Fibroblast of skin of abdomen (primary cell): ENCODE results near the gene HBA2. TPM values are rescaled to one million over a fixed set of nuclear protein-coding genes. Genes with fewer than 3 reads are reported as not detected.
"Not testable (repeated sequence)": the region's sequence is repeated elsewhere in the genome, so short reads cannot be mapped to it uniquely, and the experiment has no call there.

Source experiments
- DNase-seq: peaks from one replicate; pipeline ENCODE4 v3.0.0-alpha.2; 2013
- polyA plus RNA-seq, 2 experiments: library from polyadenylated mRNA; unstranded; fragments of 120-200 nt; gene quantifications; one replicate each; pipeline ENCODE4 v1.2.1, GENCODE V29; 2013; ENCODE audit not compliant: insufficient read length in 2 of 2

Gene HBA2
- polyA plus RNA-seq (2013, experiment 1 of 2; ENCODE audit: insufficient read length), result 10.9 TPM
- polyA plus RNA-seq (2013, experiment 2 of 2; ENCODE audit: insufficient read length), result 20.3 TPM

DNA sequence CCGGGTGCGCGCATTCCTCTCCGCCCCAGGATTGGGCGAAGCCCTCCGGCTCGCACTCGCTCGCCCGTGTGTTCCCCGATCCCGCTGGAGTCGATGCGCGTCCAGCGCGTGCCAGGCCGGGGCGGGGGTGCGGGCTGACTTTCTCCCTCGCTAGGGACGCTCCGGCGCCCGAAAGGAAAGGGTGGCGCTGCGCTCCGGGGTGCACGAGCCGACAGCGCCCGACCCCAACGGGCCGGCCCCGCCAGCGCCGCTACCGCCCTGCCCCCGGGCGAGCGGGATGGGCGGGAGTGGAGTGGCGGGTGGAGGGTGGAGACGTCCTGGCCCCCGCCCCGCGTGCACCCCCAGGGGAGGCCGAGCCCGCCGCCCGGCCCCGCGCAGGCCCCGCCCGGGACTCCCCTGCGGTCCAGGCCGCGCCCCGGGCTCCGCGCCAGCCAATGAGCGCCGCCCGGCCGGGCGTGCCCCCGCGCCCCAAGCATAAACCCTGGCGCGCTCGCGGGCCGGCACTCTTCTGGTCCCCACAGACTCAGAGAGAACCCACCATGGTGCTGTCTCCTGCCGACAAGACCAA lies at the start of gene HBA2:
TSS of gene HBA2 (plus strand) at position 503 of the 568 bp plus-strand sequence. CDS start at position 540, 37 bp downstream.
- not testable (repeated sequence) for DNase-seq

GRCh38 chr16:123558-124350 lies 48.9 kb upstream of the HBA2 start:
- not testable (repeated sequence) for DNase-seq

DNA sequence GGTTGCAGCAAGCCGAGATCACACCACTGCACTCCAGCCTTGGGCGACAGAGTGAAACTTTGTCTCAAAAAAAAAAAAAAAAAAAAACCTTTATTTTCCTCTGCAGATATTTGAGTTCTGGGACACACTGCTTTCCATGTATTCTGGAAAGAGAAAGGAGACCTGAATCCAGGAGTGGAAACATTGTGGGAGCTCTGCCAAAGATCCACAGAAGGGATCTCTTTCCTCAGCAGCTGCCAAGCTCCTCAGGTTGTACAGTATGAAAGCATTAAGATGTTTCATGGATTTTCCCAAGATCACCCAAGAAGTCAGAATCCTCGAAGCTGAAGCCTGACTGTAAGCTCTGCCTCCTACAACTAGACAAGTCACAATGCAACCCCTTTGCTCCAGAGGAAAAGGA lies 47.7 kb upstream of the HBA2 start:
- DNase-seq, result no peak

DNA sequence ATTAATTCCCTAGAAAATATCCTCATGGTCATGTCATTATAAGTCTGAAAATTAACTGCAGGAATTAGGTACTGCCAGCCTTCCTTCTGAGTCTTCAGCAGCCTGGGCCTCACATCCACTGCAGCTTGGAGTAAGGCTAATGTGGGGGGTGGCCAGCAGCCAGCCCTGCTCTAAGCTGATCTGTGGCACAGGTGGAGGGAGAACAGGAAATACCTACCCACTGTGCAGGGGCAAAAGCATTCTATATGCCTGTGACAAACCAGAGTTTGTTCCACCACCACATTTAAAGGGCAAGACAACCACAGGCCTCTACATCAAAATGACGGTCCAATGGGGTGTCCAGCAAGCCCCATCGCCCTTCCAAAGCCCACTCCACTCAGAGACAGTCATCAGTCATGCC lies 43.6 kb upstream of the HBA2 start:
- DNase-seq, result no peak

DNA sequence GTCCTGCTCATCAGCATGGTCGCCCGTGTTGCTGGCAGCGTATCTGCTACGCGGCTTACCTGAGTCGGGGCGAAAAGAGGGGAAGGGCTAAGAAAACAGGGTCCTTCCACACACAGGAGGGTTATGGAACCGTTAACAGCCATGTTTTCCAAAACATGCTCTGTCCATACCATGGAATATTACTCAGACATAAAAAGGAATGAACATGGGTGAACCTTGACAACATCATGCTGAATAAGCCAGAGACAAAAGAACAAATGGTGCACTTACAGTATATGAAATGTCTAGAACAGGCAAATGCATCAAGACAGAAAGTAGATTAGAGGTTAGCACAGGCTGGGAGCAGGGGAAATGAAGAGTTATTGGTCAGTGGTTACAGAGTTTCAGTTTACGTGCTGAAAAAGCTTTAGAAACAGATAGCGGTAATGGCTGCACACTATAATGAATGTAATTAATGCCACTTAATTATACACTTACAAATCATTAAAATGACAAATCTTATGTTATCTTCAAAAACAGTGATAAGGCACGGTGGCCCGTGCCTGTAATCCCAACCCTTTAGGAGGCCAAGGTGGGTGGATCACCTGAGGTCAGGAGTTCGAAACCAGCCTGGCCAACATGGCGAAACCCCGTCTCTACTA lies 42.0 kb upstream of the HBA2 start:
- no peak for DNase-seq

- no peak for DNase-seq
These were observed 40.6 kb upstream of the HBA2 start for GRCh38 chr16:132120-132519.

DNA sequence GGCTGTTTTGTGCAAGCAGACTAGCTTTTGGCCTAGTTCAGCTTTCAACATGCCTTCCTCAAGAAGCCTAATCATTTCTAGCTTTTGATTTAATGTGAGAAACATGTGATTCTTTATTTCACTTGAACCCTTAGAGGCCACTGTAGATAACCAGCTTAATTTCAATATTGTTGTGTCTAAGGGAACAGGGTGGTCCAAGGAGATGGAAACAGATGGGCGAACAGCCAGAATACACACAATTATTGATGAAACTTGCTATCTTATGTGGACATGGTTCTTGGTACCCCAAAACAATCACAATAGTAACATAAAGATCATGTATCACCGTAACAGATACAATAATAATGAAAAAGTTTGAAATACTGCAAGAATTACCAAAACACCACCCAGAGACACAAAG lies 39.0 kb upstream of the HBA2 start:
- DNase-seq, result no peak

- peak; percentile 12 for DNase-seq
These were observed 34.6 kb upstream of the HBA2 start for GRCh38 chr16:138049-138417.

GRCh38 chr16:140175-140857 lies 32.4 kb upstream of the HBA2 start:
- DNase-seq, result no peak

DNA sequence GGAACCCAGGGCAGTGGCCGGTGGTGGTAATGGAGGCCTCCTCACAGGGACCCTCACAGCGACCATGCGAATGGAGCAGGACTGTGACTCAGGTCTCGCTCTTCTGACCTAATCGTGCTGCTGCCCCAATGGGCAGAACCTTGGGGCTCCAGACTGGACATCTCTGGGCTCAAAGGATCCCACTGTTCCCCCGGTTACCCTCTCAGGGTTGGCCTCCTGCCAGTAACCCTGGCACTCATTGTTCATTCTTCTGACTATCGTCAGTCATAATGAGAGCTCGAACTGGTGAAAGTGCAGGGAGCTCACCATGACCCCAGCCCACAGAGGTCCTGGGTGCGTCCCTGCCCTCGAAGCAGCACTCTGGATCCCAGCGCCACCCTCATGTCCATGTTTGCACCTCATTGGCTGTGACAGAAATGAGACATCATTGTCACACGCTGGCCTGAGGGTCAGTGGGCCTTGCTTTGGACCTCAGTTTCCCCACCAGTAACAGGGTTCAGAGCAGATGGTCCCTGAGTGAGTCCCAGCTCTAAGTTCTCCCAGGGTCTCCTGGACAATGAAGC lies 30.2 kb upstream of the HBA2 start:
- DNase-seq, result no peak

DNA sequence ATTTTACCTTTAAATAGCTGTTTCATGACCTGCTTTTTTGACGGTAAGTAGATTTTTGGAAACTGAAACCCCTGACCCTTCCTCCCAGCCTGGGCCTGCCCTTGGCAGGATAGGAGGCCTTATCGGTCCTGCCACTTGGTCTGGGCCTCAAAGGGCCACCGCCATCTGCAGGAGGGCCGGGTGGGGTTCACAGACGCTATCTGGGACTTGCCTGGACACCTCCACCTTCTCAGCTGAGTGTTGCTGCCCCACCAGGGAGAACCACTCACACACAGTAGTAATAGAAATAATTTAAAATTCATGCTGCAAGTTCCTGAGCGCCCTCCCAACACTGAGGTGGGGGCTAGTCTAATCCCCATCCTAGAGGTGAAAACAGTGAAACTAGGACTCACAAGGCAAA lies 29.6 kb upstream of the HBA2 start:
- DNase-seq, result no peak

GRCh38 chr16:143456-143855 lies 29.2 kb upstream of the HBA2 start:
- DNase-seq, result no peak

DNA sequence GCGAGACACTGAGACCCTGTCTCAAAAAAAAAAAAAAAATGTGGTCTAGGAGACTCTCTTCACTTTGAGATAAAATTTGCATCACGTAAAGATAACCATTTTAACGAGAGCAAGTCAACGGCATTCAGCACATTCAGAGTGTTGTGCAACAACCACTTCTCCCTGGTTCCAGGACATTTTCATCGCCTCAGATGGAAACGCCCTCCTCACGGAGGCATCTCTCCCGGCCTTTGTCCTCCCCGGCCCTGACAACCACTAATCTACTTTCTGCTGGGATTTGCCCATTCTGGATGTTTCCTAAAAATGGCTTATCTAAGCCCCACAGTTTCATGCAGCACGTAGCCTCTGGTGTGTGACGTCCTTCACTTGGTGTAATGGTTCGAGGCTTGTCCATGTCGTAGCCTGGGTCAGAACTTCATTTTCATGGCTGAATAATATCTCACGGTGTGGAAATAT lies 27.9 kb upstream of the HBA2 start:
- no peak for DNase-seq

DNA sequence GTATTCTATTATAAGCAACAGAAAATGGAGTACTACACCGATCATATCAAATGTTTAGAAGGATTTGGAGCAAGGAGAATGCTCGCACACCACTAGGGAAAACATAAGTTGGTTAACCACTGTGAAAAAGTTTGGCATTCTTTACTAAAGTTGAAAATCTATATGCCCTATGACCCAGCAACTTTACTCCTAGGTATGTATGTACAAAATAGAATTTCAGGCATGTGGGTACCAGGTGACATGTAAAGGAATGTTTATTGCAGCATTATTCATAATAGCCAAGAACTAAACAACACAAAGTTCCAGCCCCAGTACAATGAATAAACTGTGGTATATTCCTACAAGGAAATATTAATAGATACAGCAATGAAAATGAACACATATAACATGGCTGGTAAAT lies 26.0 kb upstream of the HBA2 start:
- no peak for DNase-seq

- DNase-seq, result no peak
These were observed 23.5 kb upstream of the HBA2 start for GRCh38 chr16:149024-149660.

DNA sequence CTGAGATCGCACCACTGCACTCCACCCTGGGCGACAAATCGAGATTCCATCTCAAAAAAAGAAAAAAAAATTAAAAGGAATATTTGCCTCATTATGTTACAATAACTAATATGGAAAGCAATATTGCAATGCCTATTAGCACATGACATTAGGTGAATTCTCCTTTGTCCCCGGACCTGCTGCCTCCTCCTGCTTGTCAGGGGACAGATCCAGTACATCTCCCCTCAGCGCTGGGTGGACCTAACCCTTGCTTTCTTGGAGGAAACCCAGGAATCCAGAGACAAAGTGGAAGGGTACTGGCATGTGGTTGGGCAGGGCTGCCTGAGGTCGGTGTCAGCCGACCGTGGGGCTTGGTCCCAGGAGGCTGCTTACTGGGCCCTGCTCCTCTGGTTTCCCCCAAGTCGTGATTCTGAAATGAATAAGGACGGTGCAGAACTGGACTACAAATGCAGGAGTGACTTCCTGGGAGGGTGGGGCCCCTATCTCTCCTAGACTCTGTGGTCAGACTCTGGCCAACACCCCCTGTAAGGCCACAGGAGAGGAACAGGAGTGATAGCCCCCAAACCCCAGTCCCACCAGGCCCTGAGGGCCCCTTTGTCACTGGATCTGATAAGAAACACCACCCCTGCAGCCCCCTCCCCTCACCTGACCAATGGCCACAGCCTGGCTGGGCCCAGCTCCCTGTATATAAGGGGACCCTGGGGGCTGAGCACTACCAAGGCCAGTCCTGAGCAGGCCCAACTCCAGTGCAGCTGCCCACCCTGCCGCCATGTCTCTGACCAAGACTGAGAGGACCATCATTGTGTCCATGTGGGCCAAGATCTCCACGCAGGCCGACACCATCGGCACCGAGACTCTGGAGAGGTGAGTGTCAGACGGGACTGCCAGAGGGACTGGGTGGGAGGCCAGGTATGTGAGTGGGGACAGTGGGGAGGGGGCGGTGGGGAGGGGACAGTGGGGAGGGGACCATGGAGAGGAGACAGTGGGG lies 20.2 kb upstream of the HBA2 start, which contains the start of gene HBZ:
TSS of gene HBZ (plus strand) at position 504 of the 988 bp plus-strand sequence. CDS start at position 770, 266 bp downstream.
- DNase-seq, result no peak

GRCh38 chr16:153129-153521 lies 19.6 kb upstream of the HBA2 start:
- not testable (repeated sequence) for DNase-seq

- not testable (repeated sequence) for DNase-seq
These were observed 19.0 kb upstream of the HBA2 start for GRCh38 chr16:153550-154216.

DNA sequence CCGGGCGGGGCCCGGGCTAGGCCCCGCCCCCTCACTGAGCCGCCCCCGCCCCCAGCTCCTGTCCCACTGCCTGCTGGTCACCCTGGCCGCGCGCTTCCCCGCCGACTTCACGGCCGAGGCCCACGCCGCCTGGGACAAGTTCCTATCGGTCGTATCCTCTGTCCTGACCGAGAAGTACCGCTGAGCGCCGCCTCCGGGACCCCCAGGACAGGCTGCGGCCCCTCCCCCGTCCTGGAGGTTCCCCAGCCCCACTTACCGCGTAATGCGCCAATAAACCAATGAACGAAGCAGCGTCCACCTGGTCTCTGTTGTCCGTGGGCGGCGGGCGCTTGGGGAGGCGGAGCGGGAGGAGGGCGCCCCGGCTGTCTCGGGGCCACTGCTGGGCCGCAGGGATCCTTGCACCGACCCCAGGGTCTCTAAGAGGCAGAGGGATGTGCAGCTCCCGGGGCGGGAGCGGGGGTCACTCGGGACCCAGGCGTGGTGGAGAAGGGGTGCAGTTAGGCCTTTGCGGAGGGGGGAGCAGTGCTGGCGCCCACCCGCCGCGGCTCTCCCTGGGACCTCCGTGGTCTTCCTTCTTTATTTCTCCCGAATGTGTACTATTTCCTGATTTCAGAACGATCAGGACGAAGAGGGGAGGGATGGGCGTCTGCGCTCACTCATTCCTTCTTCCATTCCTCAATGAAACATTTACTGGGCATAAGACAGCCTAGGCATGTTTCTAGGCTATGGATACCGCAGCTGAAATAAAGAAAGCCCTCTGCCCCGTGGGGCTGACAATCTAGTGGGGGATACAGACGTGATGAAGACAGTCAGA lies 18.3 kb upstream of the HBA2 start:
- peak; percentile 10 for DNase-seq
